Heart right ventricle (tissue), 16 donors: ENCODE data around the gene COL4A2. TPM values are rescaled to one million over a fixed set of nuclear protein-coding genes. Genes with fewer than 3 reads are reported as not detected.

Experiments
- ATAC-seq, 8 donors: fragments of 200-7000 bp; cut with Tn5 transposase; one replicate each; pipeline ENCODE4 v1.9.1; 2020; ENCODE audit warnings: mild to moderate bottlenecking in 8 of 8, moderate library complexity in 8 of 8, moderate number of reproducible peaks in 1 of 8
- DNase-seq, 2 donors: peaks; one replicate each; pipeline ENCODE4 v3.0.0-alpha.2; 2020
- H3K27ac ChIP-seq, 10 donors: fragments of 200-600 bp; sonication (generic) in 2 of 10; one replicate each; pipeline versions ENCODE4 v1.5.0 to v1.8.0; 2020 to 2022; ENCODE audit warnings: mild to moderate bottlenecking in 3 of 10
- H3K27me3 ChIP-seq, 7 donors: fragments of 200-600 bp; one replicate each; pipeline ENCODE4 v1.8.0; 2021 to 2022; ENCODE audit warnings: mild to moderate bottlenecking in 2 of 7
- H3K36me3 ChIP-seq, 9 donors: fragments of 200-600 bp; sonication (generic) in 1 of 9; one replicate each; pipeline versions ENCODE4 v1.5.0 to v1.8.0; 2020 to 2022; ENCODE audit warnings: mild to moderate bottlenecking in 2 of 9
- H3K4me1 ChIP-seq, 9 donors: fragments of 200-600 bp; sonication (generic) in 1 of 9; one replicate each; pipeline versions ENCODE4 v1.5.0 to v1.8.0; 2020 to 2022; ENCODE audit warnings: mild to moderate bottlenecking in 4 of 9
- H3K4me3 ChIP-seq, 10 donors: fragments of 200-600 bp; sonication (generic) in 2 of 10; one replicate each; pipeline versions ENCODE4 v1.5.0 to v1.8.0; 2020 to 2022; ENCODE audit warnings: mild to moderate bottlenecking in 7 of 10, moderate library complexity in 2 of 10
- H3K9me3 ChIP-seq, 11 donors: fragments of 200-600 bp in 10 of 11; sonication (generic) in 2 of 11; one replicate each; pipeline versions ENCODE4 v1.5.0 to v1.8.0; 2013 to 2022; ENCODE audit warnings: mild to moderate bottlenecking in 2 of 11, control low read depth in 1 of 11, moderate library complexity in 1 of 11
- WGBS, 2 donors: extraction: QIAGEN DNeasy Blood & Tissue Kit; methylation state at CpG; one replicate each; pipeline ENCODE4 v1.1.7; 2013; ENCODE audit warnings: inconsistent platforms in 1 of 2; 5-methylcytosine and 5-hydroxymethylcytosine counted together
- intact Hi-C, 10 donors: fragments of 100-400 bp; cut with DNase I; formaldehyde crosslinking; loops; one replicate each; pipeline versions ENCODE4 v1.11.1 to v1.14.2; 2022
- polyA plus RNA-seq, 2 donors: library from polyadenylated mRNA; stranded (reverse); fragments of 200-250 nt; gene quantifications; one replicate each; pipeline ENCODE4 v1.2.3, GENCODE V29; 2013
- total RNA-seq, 10 donors: library from RNA; stranded (reverse); fragmentation: NEBNext Ultra II Directional in 3 of 10; extraction: Animal tissue kit (Norgen Biotek cat#: 25700) in 3 of 10; gene quantifications; one replicate each; pipeline versions ENCODE4 v1.2.1 to v1.2.4, GENCODE V29; 2021 to 2023
- TF ChIP-seq, protein P1 (sequence below), 9 donors: fragments of 200-600 bp; sonication (generic) in 2 of 9; IDR thresholded peaks; one replicate each; pipeline versions ENCODE4 v1.5.0 to v1.8.0; 2021 to 2022; ENCODE audit warnings: antibody characterized with exemption in 9 of 9, mild to moderate bottlenecking in 5 of 9, moderate library complexity in 1 of 9
- donor health status: Arrhythmogenic right ventricular cardiomyopathy.
- donor health status: ischemic (EF 13 %, LVEDD 7.1; RV severe dilation, severe dysfunction).
- donor health status: healthy with polysubstance abuse.
- donor health status: DM: no; HTN: yes; CAD: no.
- donor health status: DM: no; HTN: no; CAD: no.
- donor health status: ischemic (EF 25% LVEDD 6.9; RV normal size, moderate dysfunction).
- donor health status: ischemic (EF 25% LVEDD 5.7; RV mildly dilated, moderate dysfunction).
- donor health status: healthy.
- donor health status: DM: yes; HTN: yes; CAD: no.
- donor health status: Ischemic cardiomyopathy.
- donor health status: ischemic (EF 35%, LVEDD 5.7; RV mildly dilated, moderate dysfunction).
- donor health status: nonischemic (EF 11% LVEDD 7.7; RV severe dilation, severe dysfunction).
- donor health status: DM: yes; HTN: yes; CAD: no.
- donor health status: PGD.
- donor health status: ischemic (EF 29% LVEDD 5.4; RV normal size, mild dysfunction).
- donor health status: nonischemic (EF 23%, LVEDD 6.1; RV moderate dilation, normal function).

The COL4A2 gene
- total and polyA plus RNA-seq, 12 donors, result 81.7 to 301 (median 128) TPM

DNA sequence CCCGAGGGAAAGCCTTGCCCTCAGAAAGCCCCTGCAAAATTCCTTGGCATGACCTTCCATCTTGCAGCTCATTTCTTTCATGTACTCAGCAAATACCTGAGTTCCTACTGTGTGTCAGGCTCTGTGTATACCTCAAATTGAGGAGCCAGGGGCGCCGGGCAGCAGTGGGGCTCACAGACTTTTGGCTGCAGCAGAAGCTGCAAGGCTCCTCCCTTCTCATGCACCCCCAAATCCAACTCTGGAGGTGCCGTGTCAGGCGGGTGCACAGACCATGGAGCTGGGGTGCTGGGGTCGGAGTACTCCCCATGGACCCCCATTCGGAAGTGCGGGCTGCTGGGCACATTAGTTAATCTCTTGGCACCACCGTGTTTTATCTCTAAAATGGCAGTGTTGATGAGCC is 72.3 kb downstream of the COL4A2 start:
- H3K27ac ChIP-seq, result peak overlapping the region in 2 of 10 donors; percentile 66 to 77
- intact Hi-C loops, result loop anchor here in 1 of 10 donors (5.0 kb wide), 1 partner anchor 33 kb away; no protein-coding TSS in a partner anchor
- H3K36me3 ChIP-seq, result peaks cover 0 to 12% (median 0%) of the 10 kb centered on the region in 9 donors
- DNase-seq (no peak), ATAC-seq (peak in 1 of 8 donors; percentile 20)
- H3K9me3 ChIP-seq, result no peaks in the 10 kb centered on the region
- TF ChIP-seq, protein P1, sequence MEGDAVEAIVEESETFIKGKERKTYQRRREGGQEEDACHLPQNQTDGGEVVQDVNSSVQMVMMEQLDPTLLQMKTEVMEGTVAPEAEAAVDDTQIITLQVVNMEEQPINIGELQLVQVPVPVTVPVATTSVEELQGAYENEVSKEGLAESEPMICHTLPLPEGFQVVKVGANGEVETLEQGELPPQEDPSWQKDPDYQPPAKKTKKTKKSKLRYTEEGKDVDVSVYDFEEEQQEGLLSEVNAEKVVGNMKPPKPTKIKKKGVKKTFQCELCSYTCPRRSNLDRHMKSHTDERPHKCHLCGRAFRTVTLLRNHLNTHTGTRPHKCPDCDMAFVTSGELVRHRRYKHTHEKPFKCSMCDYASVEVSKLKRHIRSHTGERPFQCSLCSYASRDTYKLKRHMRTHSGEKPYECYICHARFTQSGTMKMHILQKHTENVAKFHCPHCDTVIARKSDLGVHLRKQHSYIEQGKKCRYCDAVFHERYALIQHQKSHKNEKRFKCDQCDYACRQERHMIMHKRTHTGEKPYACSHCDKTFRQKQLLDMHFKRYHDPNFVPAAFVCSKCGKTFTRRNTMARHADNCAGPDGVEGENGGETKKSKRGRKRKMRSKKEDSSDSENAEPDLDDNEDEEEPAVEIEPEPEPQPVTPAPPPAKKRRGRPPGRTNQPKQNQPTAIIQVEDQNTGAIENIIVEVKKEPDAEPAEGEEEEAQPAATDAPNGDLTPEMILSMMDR (IDR thresholded peaks at IDR 0.05), result no peak
- H3K27me3 ChIP-seq, result no peaks in the 10 kb centered on the region
- H3K4me3 ChIP-seq, result no peak overlapping the region
- 93 to 94% methylated on average over 9 of the region's 9 CpGs for WGBS, 2 donors
- H3K4me1 ChIP-seq, result peaks cover 7 to 85% (median 68%) of the 10 kb centered on the region in 9 donors

DNA sequence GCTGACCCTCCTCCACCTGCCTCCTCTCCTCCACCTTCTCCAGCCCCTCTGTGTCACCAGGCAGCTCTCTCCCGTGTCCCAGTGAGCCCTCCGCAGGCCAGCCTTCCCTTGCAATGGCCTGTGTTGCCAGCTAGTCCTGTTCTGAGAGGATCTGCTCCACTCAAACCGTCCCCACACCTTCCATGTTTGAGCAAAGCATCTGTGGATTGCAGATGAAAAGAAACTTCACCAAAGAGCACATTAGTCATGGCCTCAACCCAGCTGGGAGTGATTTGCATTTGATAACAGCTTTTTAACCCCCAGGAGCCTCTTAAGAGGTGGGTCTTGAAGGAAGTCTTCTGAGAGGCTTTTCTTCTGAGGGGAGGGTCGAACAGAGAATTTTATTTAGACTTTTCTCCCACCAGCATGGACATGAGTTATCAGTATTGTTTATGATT is 72.8 kb downstream of the COL4A2 start:
- TF ChIP-seq, protein P1 (IDR thresholded peaks at IDR 0.05), result no peak
- H3K27me3 ChIP-seq, result no peaks in the 10 kb centered on the region
- intact Hi-C loops, result loop anchor here in 1 of 10 donors (5.0 kb wide), 1 partner anchor 32 kb away; no protein-coding TSS in a partner anchor
- ATAC-seq (peak in 1 of 8 donors; percentile 20), DNase-seq (no peak)
- H3K27ac ChIP-seq, result peak overlapping the region in 2 of 10 donors; percentile 50 to 77
- WGBS, 2 donors, result 67 to 70% methylated on average over 4 of the region's 4 CpGs
- no peak overlapping the region for H3K4me3 ChIP-seq
- no peaks in the 10 kb centered on the region for H3K9me3 ChIP-seq
- peaks cover 0 to 11% (median 0%) of the 10 kb centered on the region in 9 donors for H3K36me3 ChIP-seq
- H3K4me1 ChIP-seq, result peaks cover 7 to 79% (median 64%) of the 10 kb centered on the region in 9 donors

DNA sequence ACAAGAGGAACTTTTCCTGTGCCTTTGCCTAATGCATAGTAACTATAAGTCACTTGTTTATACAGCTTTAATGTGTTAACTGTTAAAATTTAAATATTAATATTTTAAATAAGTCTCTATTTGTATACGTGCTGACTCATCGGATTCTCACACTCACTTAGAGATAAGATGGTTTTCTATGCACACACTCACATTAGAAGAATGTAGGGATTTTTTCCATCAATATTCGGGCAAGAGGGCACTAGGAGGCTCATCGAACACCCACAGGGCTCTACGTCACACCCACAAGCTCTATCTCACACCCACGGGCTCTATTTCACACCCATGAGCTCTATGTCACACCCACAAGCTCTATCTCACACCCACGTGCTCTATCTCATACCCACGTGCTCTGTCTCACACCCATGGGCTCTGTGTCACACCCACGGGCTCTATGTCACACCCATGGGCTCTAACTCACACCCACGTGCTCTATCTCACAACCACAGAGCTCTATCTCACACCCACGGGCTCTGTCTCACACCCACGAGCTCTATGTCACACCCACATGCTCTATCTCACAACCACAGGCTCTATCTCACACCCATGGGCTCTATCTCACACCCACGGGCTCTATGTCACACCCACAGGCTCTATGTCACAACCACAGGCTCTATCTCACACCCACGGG is 73.4 kb downstream of the COL4A2 start:
- TF ChIP-seq, protein P1 (IDR thresholded peaks at IDR 0.05), result no peak
- no peak for DNase-seq
- Histone ChIP-seq H3K4me3 (no peak overlapping the region), H3K9me3 (no peaks in the 10 kb centered on the region), H3K27ac (peak overlapping the region in 3 of 10 donors; percentile 4 to 77 (median 50)), H3K4me1 (peaks cover 7 to 73% (median 59%) of the 10 kb centered on the region in 9 donors), H3K36me3 (peaks cover 0 to 7% (median 0%) of the 10 kb centered on the region in 9 donors), H3K27me3 (no peaks in the 10 kb centered on the region)
- WGBS, 2 donors, result 74 to 81% methylated on average over 14 of the region's 14 CpGs
- no peak for ATAC-seq
- intact Hi-C loops, result no loop called here

DNA sequence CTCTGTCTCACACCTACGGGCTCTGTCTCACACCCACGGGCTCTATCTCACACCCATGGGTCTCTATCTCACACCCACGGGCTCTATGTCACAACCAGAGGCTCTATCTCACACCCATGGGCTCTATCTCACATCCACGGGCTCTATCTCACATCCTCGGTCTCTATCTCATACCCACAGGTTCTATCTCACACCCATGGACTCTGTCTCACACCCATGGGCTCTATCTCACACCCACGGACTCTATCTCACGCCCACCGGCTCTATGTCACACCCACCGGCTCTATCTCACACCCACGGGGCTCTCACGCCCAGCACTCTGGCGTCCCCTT is 73.9 kb downstream of the COL4A2 start:
- 94% methylated on average over 12 of the region's 12 CpGs for WGBS, 2 donors
- Histone ChIP-seq H3K9me3 (no peaks in the 10 kb centered on the region), H3K4me1 (peaks cover 7 to 68% (median 54%) of the 10 kb centered on the region in 9 donors), H3K27me3 (no peaks in the 10 kb centered on the region), H3K27ac (peak overlapping the region in 3 of 10 donors; percentile 4 to 77 (median 36)), H3K36me3 (peaks cover 0 to 7% (median 0%) of the 10 kb centered on the region in 9 donors), H3K4me3 (no peak overlapping the region)
- ATAC-seq (no peak), DNase-seq (no peak)
- intact Hi-C loops, result no loop called here
- TF ChIP-seq, protein P1 (IDR thresholded peaks at IDR 0.05), result no peak
